ENCODE results near the gene SF3A2.

DNA sequence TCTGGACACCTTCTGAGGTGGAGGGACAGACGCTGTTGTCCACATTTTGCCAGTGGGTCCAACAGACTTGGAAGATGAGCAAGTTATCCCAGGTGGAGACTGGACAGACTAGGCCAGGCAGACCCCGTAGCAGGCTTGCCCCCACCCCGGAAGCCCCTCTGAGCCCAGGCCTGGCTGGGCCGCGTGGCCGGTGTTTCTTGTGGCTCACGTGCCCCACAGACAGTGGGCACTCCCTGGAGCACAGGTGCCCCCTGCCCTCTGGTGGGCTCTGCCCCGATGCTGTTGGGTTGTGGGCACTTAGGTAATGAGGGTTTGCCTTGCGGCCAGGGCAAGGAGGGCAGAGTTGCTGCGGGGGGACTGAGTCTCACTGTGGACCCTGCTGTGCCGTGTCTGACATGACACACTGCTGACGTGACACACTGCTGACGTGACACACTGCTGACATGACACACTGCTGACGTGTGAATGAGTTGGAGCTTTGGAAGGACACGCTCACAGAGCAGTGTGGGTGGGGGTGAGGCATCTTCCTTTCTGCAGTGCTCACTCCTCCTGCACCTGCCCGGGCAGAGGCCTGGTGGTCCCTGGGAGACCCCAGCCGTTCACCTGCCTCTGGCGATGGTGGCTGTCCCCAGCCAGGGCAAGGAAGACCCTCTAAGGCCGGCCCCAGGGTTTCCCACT lies 47.8 kb upstream of the SF3A2 start:
- TF ChIP-seq EZH2 (IDR thresholded peaks at IDR 0.05; ENCODE audit: borderline replicate concordance, insufficient read depth, low read length, poor library complexity, severe bottlenecking) (no peak), CTCF (IDR thresholded peaks at IDR 0.05; ENCODE audit: poor library complexity, severe bottlenecking) (no peak), POLR2AphosphoS5 (IDR thresholded peaks at IDR 0.05) (no peak)
- TF ChIP-seq, protein P1, sequence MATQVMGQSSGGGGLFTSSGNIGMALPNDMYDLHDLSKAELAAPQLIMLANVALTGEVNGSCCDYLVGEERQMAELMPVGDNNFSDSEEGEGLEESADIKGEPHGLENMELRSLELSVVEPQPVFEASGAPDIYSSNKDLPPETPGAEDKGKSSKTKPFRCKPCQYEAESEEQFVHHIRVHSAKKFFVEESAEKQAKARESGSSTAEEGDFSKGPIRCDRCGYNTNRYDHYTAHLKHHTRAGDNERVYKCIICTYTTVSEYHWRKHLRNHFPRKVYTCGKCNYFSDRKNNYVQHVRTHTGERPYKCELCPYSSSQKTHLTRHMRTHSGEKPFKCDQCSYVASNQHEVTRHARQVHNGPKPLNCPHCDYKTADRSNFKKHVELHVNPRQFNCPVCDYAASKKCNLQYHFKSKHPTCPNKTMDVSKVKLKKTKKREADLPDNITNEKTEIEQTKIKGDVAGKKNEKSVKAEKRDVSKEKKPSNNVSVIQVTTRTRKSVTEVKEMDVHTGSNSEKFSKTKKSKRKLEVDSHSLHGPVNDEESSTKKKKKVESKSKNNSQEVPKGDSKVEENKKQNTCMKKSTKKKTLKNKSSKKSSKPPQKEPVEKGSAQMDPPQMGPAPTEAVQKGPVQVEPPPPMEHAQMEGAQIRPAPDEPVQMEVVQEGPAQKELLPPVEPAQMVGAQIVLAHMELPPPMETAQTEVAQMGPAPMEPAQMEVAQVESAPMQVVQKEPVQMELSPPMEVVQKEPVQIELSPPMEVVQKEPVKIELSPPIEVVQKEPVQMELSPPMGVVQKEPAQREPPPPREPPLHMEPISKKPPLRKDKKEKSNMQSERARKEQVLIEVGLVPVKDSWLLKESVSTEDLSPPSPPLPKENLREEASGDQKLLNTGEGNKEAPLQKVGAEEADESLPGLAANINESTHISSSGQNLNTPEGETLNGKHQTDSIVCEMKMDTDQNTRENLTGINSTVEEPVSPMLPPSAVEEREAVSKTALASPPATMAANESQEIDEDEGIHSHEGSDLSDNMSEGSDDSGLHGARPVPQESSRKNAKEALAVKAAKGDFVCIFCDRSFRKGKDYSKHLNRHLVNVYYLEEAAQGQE (IDR thresholded peaks at IDR 0.05; ENCODE audit: borderline replicate concordance), result no peak

Measured in neural cell (in vitro differentiated cells).